Endodermal cell (in vitro differentiated cells): ENCODE results near the gene ERVMER34-1. TPM values are rescaled to one million over a fixed set of nuclear protein-coding genes. Genes with fewer than 3 reads are reported as not detected.
A peak's percentile ranks its signal among the peaks of the same experiment; 100 is the strongest.

Experiments used
- DNase-seq: peaks from one replicate; pipeline ENCODE4 v3.0.0-alpha.2; 2017
- H3K27ac ChIP-seq: 2 replicates; pipeline ENCODE4 v1.5.1; 2013; ENCODE audit warnings: mild to moderate bottlenecking, low read depth, low read length, moderate library complexity
- H3K27me3 ChIP-seq: 2 replicates; pipeline ENCODE4 v1.6.1; 2013; ENCODE audit warnings: mild to moderate bottlenecking, low read length, moderate library complexity; ENCODE audit not compliant: insufficient read depth, control insufficient read depth, poor library complexity, severe bottlenecking
- H3K36me3 ChIP-seq: 2 replicates; pipeline ENCODE4 v1.7.0; 2013; ENCODE audit warnings: mild to moderate bottlenecking, low read length, moderate library complexity; ENCODE audit not compliant: control insufficient read depth, insufficient read depth
- H3K4me1 ChIP-seq: one replicate; pipeline ENCODE4 v1.7.0; 2013; ENCODE audit warnings: low read length; ENCODE audit not compliant: control insufficient read depth, insufficient read depth
- H3K4me3 ChIP-seq: 2 replicates; pipeline ENCODE4 v1.5.1; 2013; ENCODE audit warnings: mild to moderate bottlenecking, low read length, moderate library complexity
- H3K9ac ChIP-seq: 2 replicates; pipeline ENCODE4 v1.6.1; 2013; ENCODE audit warnings: mild to moderate bottlenecking, low read length, moderate library complexity; ENCODE audit not compliant: poor library complexity, severe bottlenecking; ENCODE audit errors: extremely low read depth
- H3K9me3 ChIP-seq: 2 replicates; pipeline ENCODE4 v1.6.1; 2013; ENCODE audit warnings: mild to moderate bottlenecking, low read length, moderate library complexity; ENCODE audit not compliant: control insufficient read depth
- H3K27ac Mint-ChIP-seq: 2 replicates; pipeline ENCODE4 v1.8.0; 2020; ENCODE audit warnings: mixed read lengths
- H3K27me3 Mint-ChIP-seq: 2 replicates; pipeline ENCODE4 v1.8.0; 2021; ENCODE audit warnings: mild to moderate bottlenecking, mixed read lengths; ENCODE audit not compliant: insufficient read depth
- H3K36me3 Mint-ChIP-seq: 2 replicates; pipeline ENCODE4 v1.8.0; 2020; ENCODE audit warnings: low read depth, mixed read lengths
- H3K4me1 Mint-ChIP-seq: 2 replicates; pipeline ENCODE4 v1.8.0; 2020; ENCODE audit warnings: mixed read lengths
- H3K4me3 Mint-ChIP-seq: 2 replicates; pipeline ENCODE4 v1.8.0; 2020; ENCODE audit warnings: mild to moderate bottlenecking, moderate library complexity, mixed read lengths
- H3K9me3 Mint-ChIP-seq: 2 replicates; pipeline ENCODE4 v1.8.0; 2020; ENCODE audit warnings: mild to moderate bottlenecking, mixed read lengths
- WGBS, 2 experiments: methylation state at CpG; one replicate each; pipeline versions ENCODE4 v1.1.5 to v1.1.7; 2013; ENCODE audit warnings: missing lambda C conversion rate in 2 of 2, mixed read lengths in 1 of 2; ENCODE audit not compliant: insufficient coverage in 1 of 2, insufficient read length in 1 of 2; 5-methylcytosine and 5-hydroxymethylcytosine counted together
- total RNA-seq, 2 donors: library from RNA; stranded (reverse); fragmentation: NEBNext Ultra II Directional in 1 of 2; extraction: Animal tissue kit (Norgen Biotek cat#: 25700) in 1 of 2; gene quantifications; 2 replicates in 1 of 2; 3 replicates in 1 of 2; pipeline ENCODE4 v1.2.1, GENCODE V29; 2021
- TF ChIP-seq, protein P1 (sequence below): fragments of 200-600 bp; sonication (generic); conservative IDR thresholded peaks from 2 replicates; pipeline ENCODE4 v1.5.0; 2021; ENCODE audit warnings: antibody characterized with exemption, mild to moderate bottlenecking

ERVMER34-1 gene
- total RNA-seq, 2 donors from 2014 or later = 3.1 to 4.9 TPM

- WGBS, 2 experiments = 88 to 94% methylated on average over 3 to 7 of the region's 7 CpGs
- no peaks in the 10 kb centered on the region for H3K9me3 ChIP-seq
- DNase-seq = no peak
- peak overlapping the region; percentile 91 for H3K4me3 ChIP-seq
- Mint-ChIP-seq H3K4me3 (no peak overlapping the region), H3K36me3 (peaks cover 54% of the 10 kb centered on the region), H3K27me3 (peaks cover 6% of the 10 kb centered on the region), H3K4me1 (peaks cover 22% of the 10 kb centered on the region), H3K9me3 (no peaks in the 10 kb centered on the region), H3K27ac (no peak overlapping the region)
- peaks cover 47% of the 10 kb centered on the region for H3K36me3 ChIP-seq
- peaks cover 7% of the 10 kb centered on the region for H3K4me1 ChIP-seq
- no peaks in the 10 kb centered on the region for H3K27me3 ChIP-seq
- no peak overlapping the region for H3K27ac ChIP-seq
- TF ChIP-seq, protein P1, sequence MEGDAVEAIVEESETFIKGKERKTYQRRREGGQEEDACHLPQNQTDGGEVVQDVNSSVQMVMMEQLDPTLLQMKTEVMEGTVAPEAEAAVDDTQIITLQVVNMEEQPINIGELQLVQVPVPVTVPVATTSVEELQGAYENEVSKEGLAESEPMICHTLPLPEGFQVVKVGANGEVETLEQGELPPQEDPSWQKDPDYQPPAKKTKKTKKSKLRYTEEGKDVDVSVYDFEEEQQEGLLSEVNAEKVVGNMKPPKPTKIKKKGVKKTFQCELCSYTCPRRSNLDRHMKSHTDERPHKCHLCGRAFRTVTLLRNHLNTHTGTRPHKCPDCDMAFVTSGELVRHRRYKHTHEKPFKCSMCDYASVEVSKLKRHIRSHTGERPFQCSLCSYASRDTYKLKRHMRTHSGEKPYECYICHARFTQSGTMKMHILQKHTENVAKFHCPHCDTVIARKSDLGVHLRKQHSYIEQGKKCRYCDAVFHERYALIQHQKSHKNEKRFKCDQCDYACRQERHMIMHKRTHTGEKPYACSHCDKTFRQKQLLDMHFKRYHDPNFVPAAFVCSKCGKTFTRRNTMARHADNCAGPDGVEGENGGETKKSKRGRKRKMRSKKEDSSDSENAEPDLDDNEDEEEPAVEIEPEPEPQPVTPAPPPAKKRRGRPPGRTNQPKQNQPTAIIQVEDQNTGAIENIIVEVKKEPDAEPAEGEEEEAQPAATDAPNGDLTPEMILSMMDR = no peak
- no peak overlapping the region for H3K9ac ChIP-seq
Measured at GRCh38 chr4:52715255-52715897, 35.8 kb downstream of the ERVMER34-1 start.

- Mint-ChIP-seq H3K4me3 (peak overlapping the region; percentile 86), H3K36me3 (peaks cover 47% of the 10 kb centered on the region), H3K27ac (peak overlapping the region; percentile 83), H3K4me1 (peaks cover 22% of the 10 kb centered on the region), H3K9me3 (no peaks in the 10 kb centered on the region), H3K27me3 (peaks cover 6% of the 10 kb centered on the region)
- H3K27ac ChIP-seq = no peak overlapping the region
- WGBS, 2 experiments = 81% methylated on average over 4 of the region's 4 CpGs
- TF ChIP-seq, protein P1 = no peak
- DNase-seq = no peak
- H3K4me1 ChIP-seq = peaks cover 7% of the 10 kb centered on the region
- no peaks in the 10 kb centered on the region for H3K27me3 ChIP-seq
- H3K9me3 ChIP-seq = no peaks in the 10 kb centered on the region
- H3K36me3 ChIP-seq = peaks cover 41% of the 10 kb centered on the region
- no peak overlapping the region for H3K9ac ChIP-seq
- H3K4me3 ChIP-seq = peak overlapping the region; percentile 91
Measured at GRCh38 chr4:52714597-52715254, 36.5 kb downstream of the ERVMER34-1 start.

DNA sequence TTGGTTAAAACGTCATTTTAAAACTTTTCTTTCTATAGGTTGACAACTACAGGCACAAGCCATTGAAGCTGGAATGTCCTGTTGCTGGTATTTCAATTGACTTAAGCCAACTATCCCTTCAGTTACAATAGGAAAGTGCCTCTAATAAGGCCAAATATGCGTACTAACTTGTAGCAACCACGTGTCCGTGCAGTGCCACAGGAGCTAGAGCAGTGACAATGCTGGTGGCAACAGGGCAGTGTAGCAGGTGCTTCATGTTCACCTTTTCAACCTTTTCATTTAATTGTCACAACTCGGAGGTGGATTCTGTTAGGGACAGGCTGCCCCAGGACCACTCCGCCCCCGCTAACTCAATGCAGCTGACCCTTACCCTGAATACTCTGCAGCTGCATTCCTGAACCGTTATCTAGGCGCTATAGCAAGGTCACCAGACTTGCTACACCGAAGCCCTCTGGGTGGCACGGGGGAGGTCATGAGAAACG lies 37.7 kb downstream of the ERVMER34-1 start:
- H3K27ac ChIP-seq = no peak overlapping the region
- no peaks in the 10 kb centered on the region for H3K27me3 ChIP-seq
- peak overlapping the region; percentile 90 for H3K9ac ChIP-seq
- peaks cover 22% of the 10 kb centered on the region for H3K4me1 Mint-ChIP-seq
- H3K36me3 ChIP-seq = peaks cover 41% of the 10 kb centered on the region
- peaks cover 7% of the 10 kb centered on the region for H3K4me1 ChIP-seq
- TF ChIP-seq, protein P1 = no peak
- 35 to 38% methylated on average over 6 to 12 of the region's 12 CpGs for WGBS, 2 experiments
- H3K4me3 Mint-ChIP-seq = peak overlapping the region; percentile 86
- peak overlapping the region; percentile 39 for H3K27ac Mint-ChIP-seq
- peaks cover 11% of the 10 kb centered on the region for H3K27me3 Mint-ChIP-seq
- peaks cover 43% of the 10 kb centered on the region for H3K36me3 Mint-ChIP-seq
- no peak for DNase-seq
- H3K9me3 ChIP-seq = no peaks in the 10 kb centered on the region
- H3K4me3 ChIP-seq = peak overlapping the region; percentile 91
- no peaks in the 10 kb centered on the region for H3K9me3 Mint-ChIP-seq
